Epidermal melanocyte (primary cell): ENCODE data around the gene UTP14A.

ENCODE experiments used
- DNase-seq: peaks from one replicate; pipeline ENCODE4 v3.0.0; 2011; ENCODE audit warnings: low spot score; ENCODE audit not compliant: insufficient read length

UTP14A gene

GRCh38 chrX:129953334-129953648 lies 47.3 kb downstream of the UTP14A start:
- DNase-seq = no peak

DNA sequence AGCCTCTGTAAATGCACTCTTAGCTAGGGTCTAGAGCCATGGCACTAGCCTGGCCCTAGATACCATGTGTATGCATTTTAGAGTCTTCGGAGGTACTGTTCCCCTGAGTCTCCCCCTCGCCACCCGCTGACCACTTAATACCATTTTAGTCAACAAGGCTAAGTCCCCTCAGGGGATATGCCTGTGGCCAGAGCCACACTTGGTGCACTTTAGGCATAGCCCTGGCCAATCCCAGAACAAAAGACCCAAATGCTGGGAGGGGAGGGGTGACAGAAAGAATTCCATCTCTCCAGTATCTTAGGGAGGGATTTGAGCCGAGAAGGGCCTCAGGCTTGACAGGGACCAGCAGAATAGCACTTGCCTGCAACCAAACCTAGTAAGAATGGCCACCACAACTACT lies 47.9 kb downstream of the UTP14A start:
- no peak for DNase-seq

- DNase-seq = no peak
Observed at GRCh38 chrX:129954804-129955203, 48.8 kb downstream of the UTP14A start.

DNA sequence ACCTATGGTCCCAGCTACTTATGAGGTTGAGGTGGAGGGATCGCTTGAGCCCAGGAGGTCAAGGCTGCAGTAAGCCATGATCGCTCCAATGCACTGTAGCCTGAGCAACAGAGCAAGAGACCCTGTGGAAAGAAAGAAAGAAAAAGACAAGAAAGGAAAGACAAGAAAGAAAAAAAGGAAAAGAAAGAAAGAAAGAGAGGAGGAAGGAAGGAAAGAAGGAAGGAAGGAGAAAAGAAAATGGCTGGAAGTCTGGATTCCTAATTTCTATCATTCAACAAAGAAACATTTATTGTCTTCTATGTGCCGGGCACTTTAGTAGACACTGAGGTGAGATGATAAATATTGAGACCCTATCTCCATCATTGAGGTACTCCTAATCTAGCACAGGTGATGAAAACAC lies 49.7 kb downstream of the UTP14A start:
- DNase-seq = no peak

DNA sequence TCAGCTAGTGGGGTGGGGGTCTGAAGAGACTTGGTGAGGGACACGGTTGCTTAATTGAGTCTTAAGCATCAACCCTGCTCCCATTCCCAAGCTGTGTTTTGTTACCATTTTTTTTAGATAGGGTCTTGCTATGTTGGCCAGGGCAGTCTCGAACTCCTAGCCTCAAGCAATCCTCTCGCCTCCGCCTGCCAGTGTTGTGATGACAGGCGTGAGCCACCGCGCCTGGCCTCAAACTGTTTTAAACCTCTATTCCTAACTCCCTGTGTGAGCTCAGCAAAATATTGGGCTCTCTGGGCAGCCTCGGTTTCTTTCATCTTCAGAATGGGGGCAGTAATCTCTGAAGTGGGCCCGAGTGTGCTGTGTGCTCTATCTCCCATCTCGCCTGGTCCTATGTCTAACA lies 50.2 kb downstream of the UTP14A start:
- no peak for DNase-seq

DNA sequence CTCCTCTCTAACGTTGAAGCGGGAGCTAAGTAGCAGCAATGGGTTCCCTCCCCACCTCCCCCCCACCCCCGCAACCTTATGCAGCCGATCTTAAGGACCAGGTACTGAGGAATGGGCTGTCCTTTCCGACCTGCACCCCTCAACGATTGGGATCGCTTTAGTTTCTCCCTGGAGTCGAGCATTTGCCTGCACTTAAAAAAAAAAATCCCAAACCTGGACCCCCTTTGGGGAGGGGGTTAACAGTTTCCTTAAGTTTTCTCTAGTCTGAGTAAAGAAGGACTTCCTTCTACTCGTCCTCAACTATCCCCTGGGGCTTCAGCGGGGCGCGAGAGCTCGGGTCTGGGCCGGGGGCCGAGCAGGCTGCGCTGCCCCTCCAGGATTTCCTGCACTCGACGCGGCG lies 50.8 kb downstream of the UTP14A start:
- DNase-seq = no peak

- DNase-seq = no peak
Observed at GRCh38 chrX:129957241-129958082, 51.5 kb downstream of the UTP14A start.

DNA sequence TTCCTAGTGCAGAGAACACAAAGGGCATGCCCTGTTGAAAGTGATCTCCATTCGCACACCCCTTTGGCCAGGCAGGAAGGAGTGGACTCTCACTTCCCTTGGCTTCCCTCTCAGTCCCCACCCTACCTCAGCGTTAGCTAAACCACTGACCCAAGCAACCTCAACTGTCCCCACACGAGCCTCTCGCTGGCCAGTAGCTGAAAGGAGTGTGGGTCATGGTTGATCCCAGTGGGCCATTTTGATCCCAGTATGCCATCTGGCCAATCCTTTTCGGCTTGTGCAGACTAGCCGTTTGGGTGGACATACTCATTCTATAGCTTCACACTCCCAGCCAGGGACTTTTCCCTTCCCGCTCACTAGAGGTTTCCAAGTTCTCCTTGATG lies 52.1 kb downstream of the UTP14A start:
- no peak for DNase-seq

DNA sequence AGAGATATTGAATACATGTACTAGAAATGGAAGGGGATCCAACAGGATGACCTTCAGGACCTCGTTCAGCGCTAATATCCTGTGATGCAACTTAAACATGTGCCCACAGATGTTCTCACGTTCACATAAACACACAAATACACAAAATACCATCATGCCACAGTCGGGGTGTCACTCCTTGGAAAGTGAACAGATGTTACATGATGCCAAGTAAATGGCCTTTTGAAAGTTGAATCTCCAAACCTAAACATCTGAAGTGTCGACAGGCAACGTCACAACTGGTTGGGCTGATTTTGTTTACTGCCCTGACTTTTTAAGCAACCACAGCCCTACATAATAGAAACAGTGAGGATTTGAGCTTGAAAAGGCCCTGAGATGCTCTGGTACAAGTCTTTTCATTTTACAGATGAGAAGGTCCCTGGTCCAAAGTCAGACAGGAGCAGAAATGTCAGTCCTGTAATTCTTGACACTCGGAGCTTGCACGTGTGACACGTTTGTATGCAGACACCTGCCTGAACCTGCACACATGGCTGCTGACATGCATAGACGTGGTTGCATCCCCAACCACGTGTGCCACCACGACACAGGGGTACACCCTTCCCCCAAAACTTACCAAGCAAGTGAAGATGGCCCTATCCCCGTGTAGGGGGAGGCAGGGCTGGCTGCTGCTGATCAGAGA lies 53.0 kb downstream of the UTP14A start:
- no peak for DNase-seq

DNA sequence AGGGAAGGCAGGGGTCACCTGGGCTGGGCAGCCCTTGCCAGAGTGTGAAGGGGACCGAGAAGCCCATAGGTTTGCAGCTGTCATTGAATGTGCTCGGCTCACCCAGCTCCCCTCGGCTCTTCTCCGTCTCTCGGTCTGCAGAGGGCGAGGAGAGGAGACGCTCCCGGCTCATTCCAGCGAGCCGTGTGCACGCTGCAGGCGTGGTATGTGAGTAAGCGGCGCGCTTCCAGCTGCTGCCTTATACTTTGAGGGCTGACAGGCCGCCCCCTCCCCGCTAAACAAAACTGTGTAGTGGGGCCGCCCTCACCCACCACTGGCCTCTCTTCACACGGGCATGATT lies 53.5 kb downstream of the UTP14A start:
- no peak for DNase-seq

DNA sequence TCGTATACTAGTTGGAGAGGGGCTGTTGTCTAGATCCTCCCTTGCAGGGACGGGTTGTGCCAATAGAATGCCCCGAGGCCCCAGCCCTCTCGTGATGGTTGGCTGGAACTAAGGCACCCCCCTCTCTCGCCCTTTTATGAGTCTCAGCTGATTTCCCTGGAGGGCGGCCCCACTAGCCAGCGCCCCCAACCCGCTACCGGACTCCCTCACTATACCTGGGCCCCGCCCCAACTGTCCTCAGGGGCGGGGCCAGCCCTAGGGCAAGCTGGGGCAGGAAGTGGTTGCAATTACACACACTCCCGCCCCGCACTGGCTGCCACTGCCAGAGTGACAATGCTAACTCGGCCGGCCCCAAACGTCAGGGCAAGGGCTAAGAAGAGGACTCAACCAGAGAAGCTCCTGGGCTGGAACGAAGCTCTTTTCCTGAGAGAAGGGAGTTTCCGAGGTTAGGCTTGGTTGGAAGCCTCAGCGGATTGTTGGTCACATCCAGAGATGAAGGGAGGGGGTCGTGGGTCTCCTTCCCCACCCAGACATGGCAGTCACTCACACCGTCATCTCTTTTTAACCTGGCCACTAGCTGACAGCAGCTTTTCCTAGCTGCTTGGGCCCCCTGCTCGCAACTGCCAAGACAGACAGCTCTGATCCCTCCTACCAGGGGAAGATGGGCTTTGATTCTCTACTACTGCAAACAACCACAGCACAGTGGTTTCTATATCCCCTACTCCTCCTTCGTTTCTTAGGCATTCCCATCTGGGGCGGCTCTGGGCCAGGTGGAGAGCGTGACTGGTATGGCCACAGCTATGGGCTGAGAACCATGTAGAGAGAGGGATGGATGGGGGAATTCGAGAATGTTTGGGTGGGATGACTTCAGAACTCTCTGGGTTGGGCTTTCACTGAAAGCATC lies 55.5 kb downstream of the UTP14A start:
- no peak for DNase-seq

DNA sequence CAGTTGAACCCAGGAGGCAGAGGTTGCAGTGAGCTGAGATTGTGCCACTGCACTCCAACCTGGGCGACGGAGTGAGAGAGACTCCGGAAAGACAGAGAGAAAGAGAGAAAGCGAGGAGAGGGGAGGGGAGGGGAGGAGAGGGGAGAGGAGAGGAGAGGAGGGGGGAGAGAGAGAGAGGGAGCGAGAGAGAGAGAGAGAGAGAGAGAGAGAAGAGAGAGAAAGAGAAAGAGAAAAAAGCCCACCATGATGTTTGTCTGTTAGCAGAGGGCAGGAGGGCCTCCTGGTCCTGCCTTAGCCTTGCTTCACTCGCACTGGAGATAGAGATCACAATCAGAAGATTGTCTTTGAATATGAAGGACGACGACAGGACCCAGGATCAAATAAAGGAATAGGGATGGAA lies 57.8 kb downstream of the UTP14A start:
- DNase-seq = no peak

DNA sequence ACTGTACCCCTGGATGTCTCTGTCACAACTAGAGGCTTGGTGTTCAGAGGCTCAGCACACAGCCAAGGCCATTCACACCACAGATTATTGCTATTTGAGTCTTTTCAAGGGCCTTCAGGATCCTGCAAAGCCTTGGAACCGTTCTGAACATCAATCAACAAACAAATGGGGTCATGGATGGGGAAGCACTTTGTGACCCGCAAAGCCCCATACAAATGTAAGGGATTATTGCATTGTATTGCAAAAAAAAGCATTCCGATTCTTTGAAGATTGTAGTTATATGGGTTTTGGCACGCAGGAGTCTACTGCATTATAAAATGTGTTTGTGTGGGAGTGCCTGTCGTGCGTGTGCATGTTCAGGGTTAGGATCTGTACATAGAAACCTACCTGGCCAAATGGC lies 59.2 kb downstream of the UTP14A start:
- no peak for DNase-seq

GRCh38 chrX:129968968-129969367 lies 63.0 kb downstream of the UTP14A start:
- DNase-seq = no peak

DNA sequence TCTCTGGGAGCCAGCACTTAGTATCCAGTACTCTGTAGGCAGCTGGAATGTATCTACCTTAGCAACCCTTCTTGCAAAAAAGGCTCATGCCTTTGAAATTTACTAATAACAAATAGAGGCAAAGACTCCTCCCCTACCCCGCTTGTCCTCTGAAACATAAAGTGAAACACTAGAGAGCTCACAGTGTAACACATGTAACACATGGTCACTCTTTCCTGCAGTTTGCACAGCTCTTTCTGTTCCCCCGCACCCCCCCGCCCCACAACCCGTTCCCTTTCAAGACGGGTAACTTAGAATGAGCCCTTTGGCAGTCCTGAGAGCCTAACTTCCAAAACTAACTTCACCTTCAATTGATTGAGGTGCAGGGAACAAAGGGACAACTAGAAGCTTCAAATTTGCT lies 70.5 kb downstream of the UTP14A start:
- no peak for DNase-seq
